HG03103 (cell line): ENCODE data around the gene KIAA0319L.
"Not testable (repeated sequence)": the region's sequence is repeated elsewhere in the genome, so short reads cannot be mapped to it uniquely, and the experiment has no call there.

ENCODE experiments used
- ATAC-seq: cut with Tn5 transposase; IDR thresholded peaks from one replicate; pipeline ENCODE4 v1.9.1; 2021; ENCODE audit warnings: low read depth; ENCODE audit not compliant: unreplicated experiment

Gene KIAA0319L

DNA sequence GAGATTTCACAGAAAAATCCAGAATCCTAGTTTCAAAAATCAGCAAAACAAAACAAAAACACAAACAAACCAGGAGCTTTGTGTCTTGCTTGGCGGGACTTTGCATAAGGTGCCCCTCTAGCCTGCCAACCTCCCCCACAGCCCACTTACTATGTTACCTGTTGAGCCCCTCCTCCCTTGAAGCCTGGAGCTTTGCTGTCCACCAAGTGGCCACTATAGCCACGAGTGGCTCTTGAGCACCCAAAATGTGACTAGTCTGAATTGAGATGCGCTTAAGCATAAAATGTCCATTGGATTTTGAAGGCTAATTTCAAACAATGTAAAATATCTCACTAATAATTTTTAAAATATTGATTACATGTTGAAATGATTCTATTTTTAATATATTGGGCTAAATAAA is 28.1 kb upstream of the KIAA0319L start:
- ATAC-seq = no peak

DNA sequence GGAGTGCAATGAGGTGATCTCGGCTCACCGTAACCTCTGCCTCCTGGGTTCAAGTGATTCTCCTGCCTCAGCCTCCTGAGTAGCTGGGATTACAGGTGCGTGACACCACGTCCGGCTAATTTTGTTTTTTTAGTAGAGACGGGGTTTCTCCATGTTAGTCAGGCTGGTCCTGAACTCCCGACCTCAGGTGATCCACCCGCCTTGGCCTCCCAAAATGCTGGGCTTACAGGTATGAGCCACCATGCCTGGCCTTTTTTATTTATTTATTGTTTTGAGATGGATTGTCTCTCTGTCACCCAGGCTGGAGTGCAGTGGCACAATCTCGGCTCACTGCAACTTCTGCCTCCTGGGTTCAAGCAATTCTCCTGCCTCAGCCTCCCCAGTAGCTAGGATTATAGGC is 24.4 kb upstream of the KIAA0319L start:
- not testable (repeated sequence) for ATAC-seq

- no peak for ATAC-seq
Measured at GRCh38 chr1:35580949-35581388, 23.8 kb upstream of the KIAA0319L start.

GRCh38 chr1:35577071-35577998 is 20.1 kb upstream of the KIAA0319L start:
- no peak for ATAC-seq

GRCh38 chr1:35576766-35577070 is 19.5 kb upstream of the KIAA0319L start:
- ATAC-seq = not testable (repeated sequence)

GRCh38 chr1:35576061-35576765 is 19.0 kb upstream of the KIAA0319L start:
- no peak for ATAC-seq

DNA sequence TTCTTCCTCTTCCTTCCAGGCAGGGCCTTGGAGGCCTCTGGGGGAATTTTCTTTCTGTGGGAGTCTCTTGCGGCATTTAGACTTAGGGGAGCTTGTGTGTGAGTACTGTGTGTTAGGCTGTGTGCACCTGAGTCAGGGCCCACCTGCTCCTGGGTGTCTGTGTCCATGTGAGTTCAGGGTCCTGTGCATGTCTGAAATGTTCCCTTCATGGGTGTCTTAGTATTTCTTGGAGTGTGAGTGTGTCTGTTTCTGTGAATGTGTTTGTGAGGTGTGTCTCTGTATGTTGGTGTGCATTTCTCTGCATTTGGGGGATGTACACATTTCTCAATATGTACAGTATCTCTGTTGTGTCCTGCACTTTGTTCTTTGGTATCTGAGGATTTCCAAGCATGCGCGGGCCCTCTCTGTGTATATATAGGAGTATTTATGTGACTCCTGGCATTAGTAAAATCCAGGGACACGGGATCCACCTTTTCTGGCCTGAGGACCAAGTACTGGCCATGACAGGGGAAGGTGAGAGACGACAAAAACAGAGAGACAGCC is 18.3 kb upstream of the KIAA0319L start:
- ATAC-seq = no peak

DNA sequence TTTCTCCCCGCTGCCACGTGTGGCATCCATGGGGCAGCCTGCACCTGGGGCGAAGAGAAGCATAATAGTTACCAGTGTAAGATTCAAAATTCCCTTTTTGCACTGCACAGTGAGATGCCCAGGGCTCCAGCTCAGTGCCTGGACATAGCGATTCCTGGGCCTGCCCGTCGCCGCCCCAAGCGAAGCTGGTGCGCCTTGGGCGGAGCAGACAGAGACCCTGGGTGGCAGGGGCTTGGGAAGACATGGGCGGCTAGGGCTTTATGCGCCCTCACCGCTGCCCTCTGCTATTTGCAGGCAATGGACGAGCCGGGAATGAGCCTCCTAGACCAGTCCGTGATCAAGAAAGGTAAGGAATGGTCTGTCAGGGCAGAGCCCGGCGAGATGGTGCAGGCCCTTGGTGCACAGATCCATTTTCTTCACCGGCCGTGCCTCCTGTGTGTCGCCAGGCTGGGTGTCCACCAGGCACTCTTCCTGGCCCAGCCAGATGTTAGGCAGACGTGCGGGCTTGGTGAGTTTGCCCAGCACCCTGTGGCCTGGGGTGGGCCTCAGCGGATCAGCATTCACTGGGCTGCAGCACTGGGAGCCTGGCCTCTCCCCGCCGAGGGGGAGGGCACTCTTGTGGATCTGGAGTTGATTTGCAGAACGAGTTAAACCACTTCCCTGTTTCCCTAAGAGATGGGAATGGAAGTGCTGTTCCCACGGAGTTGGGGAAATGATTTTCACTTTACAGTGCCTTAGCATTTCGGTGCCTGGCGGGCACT is 17.6 kb upstream of the KIAA0319L start:
- ATAC-seq = no peak

DNA sequence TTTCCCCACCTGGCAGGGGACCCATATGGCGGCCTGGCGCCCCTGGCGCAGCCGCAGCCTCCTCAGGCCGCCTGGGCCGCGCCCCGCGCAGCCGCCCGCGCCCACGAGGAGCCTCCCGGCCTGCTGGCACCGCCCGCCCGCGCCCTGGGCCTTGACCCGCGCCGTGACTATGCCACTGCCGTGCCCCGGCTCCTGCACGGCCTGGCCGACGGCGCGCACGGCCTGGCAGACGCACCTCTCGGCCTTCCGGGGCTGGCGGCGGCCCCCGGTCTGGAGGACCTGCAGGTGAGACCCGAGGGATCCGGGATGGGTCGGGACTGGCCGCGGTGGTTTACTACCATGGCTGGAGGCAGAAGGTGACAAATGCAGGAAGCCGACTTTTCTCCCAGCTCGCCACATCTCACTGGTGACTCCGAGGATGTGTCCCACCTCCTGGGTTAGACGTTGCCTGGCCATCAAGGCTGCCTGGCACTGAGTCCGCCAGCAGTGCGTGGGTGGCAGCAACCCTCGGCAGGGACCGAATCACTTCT is 17.0 kb upstream of the KIAA0319L start:
- no peak for ATAC-seq

DNA sequence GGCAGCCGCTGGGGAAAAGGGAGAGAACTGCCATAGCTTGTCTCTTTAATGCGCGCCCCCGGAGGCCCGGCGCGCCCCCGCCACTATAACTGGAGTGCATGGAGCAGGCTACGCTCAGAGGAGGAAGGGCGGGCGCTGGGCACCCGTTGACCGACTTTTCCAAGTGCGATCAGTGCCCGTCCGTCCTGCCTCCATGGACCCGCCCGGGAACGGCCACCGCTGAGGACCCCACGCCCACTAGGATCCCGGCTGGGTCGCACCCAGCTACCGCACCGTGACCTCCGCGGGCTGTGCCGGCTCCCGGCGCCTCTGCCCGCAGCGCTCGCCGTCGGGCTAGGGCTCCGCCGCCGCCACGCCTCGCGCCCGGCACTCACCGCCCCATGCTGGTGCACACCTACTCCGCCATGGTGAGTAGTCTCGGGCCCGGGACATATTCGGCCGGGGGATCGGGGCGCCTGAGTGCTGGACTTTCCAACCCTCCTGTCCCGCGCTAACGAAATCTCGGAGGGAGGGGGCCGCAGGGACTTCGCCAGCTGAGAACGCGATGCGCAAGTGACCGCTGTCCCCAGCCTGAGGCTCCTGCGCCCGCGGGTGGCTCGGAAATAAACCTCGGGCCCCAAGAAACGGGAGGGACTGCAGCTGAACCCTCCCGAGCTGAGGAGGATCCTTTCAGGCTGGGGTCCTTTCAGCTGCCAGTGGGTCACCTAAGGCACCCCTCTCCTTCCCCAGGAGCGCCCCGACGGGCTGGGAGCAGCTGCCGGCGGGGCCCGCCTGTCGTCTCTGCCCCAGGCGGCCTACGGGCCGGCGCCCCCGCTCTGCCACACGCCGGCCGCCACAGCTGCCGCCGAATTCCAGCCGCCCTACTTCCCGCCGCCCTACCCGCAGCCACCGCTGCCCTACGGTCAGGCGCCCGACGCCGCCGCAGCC is 16.3 kb upstream of the KIAA0319L start, which contains the start of gene TFAP2E:
Gene TFAP2E, plus strand, starts transcription at position 117 of the 927 bp plus-strand sequence. Its CDS starts 264 bp downstream, at position 381.
- ATAC-seq = no peak

GRCh38 chr1:35572296-35572695 is 15.1 kb upstream of the KIAA0319L start:
- no peak for ATAC-seq

DNA sequence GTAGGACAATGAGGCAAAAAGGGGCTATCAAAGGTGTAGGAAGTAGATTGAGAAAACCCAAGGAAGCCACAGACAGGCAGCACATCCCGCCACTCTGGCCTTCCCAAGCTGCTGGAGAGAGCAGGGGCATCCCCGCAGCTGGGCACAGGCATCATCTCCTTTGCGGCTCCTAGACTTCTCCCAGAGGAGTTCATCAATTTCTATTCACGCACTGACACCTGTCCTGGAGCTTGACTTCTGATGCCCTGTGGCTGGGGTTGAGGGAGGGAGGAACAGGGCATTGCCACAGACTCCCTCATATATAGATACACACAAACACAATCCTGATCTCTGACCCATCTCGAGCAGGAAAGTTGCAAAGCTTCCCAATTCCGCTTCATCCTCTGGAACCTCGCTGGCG is 14.1 kb upstream of the KIAA0319L start:
- no peak for ATAC-seq

DNA sequence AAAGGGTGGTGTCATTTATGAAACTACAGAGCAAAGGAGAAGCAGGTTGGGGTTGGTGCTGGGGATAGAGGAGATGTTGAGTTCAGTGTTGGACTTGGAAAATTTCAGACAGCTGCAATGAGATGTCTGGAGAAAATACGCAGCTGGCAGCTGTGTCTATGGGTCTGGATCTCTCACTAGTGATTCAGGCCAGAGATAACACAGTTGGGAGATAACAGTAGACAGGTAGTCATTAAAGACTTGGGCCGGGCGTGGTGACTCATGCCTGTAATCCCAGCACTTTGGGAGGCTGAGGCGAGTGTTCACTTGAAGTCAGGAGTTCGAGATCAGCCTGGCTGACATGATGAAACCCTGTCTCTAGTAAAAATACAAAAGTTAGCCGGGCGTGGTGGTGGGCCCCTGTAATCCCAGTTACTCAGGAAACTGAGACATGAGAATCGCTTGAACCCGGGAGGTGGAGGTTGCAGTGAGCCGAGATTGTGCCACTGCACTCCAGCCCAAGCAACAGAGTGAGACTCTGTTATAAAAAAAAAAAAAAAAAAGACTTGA is 13.5 kb upstream of the KIAA0319L start:
- ATAC-seq = no peak

GRCh38 chr1:35569936-35570335 is 12.7 kb upstream of the KIAA0319L start:
- no peak for ATAC-seq

DNA sequence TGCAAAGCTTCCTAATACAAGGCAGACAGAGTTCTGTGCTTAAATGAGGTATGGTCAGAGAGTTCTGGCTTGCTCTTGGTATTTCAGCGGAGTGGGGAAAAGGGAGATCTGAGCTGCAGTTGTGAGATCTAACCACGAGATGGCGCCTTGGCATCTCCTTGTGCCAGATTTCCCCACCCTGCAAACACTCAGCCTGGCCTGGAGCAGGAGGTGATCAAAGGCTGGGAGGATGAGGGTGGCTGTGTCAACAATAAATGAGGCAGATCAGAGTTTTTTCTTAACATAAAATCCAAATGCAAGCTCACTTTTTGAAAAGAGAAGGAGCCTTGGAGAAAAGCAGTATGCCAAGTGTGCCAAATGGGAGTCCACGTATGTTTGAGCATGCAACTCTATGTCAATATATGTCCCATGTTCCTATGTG is 11.8 kb upstream of the KIAA0319L start:
- no peak for ATAC-seq

GRCh38 chr1:35567947-35568558 is 10.8 kb upstream of the KIAA0319L start:
- no peak for ATAC-seq

- no peak for ATAC-seq
Measured at GRCh38 chr1:35565742-35566133, 8.5 kb upstream of the KIAA0319L start.

DNA sequence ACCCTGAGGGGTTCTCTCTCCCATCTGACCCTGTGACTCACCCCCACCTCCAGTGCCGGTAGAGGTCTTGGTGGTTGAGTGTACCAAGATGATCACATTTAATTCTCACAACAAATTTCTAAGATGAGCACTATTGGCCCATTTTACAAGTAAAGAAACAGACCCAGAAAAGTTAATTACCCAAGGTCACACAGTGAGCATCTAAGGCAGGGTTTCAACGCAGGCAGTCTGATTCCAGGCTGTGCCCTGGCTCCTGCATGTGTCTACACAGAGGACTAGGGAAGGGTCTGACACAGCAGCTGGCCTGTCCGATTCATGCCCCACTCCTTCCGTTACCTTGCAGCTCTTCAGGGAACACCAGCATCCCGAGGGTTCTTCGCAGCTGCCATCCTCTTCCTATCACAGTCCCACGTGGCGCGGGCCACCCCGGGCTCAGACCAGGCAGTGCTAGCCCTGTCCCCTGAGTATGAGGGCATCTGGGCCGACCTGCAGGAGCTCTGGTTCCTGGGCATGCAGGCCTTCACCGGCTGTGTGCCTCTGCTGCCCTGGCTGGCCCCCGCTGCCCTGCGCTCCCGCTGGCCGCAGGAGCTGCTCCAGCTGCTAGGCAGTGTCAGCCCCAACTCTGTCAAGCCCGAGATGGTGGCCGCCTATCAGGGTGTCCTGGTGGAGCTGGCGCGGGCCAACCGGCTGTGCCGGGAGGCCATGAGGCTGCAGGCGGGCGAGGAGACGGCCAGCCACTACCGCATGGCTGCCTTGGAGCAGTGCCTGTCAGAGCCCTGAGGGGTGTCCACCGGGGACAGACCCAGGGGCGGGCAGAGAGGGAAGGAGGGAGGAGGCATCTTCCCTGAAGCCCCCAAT is 7.9 kb upstream of the KIAA0319L start:
- ATAC-seq = no peak
